Measurements from ENCODE around the gene ELP4. TPM values are rescaled to one million over a fixed set of nuclear protein-coding genes. Genes with fewer than 3 reads are reported as not detected.
"Not testable (repeated sequence)": the region's sequence is repeated elsewhere in the genome, so short reads cannot be mapped to it uniquely, and the experiment has no call there.

ELP4 gene
- total RNA-seq, 1 experiment from 2014 or later, result 17.2 TPM

DNA sequence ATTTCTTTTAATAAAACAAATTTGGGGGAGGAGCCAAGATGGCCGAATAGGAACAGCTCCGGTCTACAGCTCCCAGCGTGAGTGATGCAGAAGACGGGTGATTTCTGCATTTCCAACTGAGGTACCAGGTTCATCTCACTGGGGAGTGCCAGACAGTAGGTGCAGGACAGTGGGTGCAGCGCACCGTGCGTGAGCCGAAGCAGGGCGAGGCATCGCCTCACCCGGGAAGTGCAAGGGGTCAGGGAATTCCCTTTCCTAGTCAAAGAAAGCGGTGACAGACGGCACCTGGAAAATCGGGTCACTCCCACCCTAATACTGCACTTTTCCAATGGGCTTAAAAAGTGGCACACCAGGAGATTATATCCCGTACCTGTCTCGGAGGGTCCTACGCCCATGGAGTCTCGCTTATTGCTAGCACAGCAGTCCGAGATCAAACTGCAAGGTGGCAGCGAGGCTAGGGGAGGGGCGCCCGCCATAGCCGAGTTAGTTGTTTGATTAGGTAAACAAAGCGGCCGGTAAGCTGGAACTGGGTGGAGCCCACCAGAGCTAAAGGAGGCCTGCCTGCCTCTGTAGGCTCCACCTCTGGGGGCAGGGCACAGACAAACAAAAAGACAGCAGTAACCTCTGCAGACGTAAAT lies 231.3 kb downstream of the ELP4 start:
- CTCF ChIA-PET; intact Hi-C loops (cut with micrococcal nuclease; ENCODE audit: unreplicated experiment); H3K36me3 ChIP-seq (ENCODE audit: control insufficient read depth, insufficient read depth, low read length); POLR2A ChIA-PET; BruUV-seq (replicated peaks); H3K27ac ChIP-seq (ENCODE audit: low read length); DNase-seq (ENCODE audit: low read depth, low spot score); H3K27me3 ChIP-seq (ENCODE audit: control insufficient read depth, insufficient read depth, low read length); in situ Hi-C loops (cut with HindIII; ENCODE audit: low pct_unique_long_range_greater_than_20kb, low sequenced_read_pairs); H3K9me3 ChIP-seq (ENCODE audit: control insufficient read depth, insufficient read depth, low read depth, low read length); H3K4me1 ChIP-seq (ENCODE audit: control insufficient read depth, insufficient read depth, low read length); H3K4me3 ChIP-seq (ENCODE audit: low read depth in 2 of 2, low read length in 2 of 2); ATAC-seq: not testable (repeated sequence)

DNA sequence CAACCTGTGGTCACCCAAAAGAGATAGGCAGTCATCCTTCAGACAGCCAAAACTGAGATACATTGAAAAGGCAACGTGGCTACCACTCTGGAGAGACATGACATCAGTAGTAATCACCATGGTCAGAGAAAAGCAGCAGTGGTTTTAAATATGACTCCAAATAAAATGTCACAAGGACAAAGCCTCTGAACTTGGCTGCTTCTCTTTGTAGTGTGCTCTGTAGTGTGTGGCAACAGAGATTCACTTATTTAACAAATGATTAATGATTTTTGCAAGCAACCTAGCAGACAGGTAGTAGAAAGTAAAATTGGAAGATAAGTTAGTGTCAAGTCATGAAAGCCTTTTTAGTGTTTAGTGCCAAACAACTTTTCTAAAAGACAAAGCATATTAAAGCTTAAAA lies 238.0 kb downstream of the ELP4 start:
- BruUV-seq (replicated peaks), result no TSS peak
- Histone ChIP-seq H3K4me3 (ENCODE audit: low read depth in 2 of 2, low read length in 2 of 2) (no peak overlapping the region), H3K9me3 (ENCODE audit: control insufficient read depth, insufficient read depth, low read depth, low read length) (no peaks in the 10 kb centered on the region), H3K4me1 (ENCODE audit: control insufficient read depth, insufficient read depth, low read length) (no peaks in the 10 kb centered on the region), H3K27ac (ENCODE audit: low read length) (no peak overlapping the region), H3K27me3 (ENCODE audit: control insufficient read depth, insufficient read depth, low read length) (no peaks in the 10 kb centered on the region), H3K36me3 (ENCODE audit: control insufficient read depth, insufficient read depth, low read length) (no peaks in the 10 kb centered on the region)
- TF ChIP-seq, protein P1, sequence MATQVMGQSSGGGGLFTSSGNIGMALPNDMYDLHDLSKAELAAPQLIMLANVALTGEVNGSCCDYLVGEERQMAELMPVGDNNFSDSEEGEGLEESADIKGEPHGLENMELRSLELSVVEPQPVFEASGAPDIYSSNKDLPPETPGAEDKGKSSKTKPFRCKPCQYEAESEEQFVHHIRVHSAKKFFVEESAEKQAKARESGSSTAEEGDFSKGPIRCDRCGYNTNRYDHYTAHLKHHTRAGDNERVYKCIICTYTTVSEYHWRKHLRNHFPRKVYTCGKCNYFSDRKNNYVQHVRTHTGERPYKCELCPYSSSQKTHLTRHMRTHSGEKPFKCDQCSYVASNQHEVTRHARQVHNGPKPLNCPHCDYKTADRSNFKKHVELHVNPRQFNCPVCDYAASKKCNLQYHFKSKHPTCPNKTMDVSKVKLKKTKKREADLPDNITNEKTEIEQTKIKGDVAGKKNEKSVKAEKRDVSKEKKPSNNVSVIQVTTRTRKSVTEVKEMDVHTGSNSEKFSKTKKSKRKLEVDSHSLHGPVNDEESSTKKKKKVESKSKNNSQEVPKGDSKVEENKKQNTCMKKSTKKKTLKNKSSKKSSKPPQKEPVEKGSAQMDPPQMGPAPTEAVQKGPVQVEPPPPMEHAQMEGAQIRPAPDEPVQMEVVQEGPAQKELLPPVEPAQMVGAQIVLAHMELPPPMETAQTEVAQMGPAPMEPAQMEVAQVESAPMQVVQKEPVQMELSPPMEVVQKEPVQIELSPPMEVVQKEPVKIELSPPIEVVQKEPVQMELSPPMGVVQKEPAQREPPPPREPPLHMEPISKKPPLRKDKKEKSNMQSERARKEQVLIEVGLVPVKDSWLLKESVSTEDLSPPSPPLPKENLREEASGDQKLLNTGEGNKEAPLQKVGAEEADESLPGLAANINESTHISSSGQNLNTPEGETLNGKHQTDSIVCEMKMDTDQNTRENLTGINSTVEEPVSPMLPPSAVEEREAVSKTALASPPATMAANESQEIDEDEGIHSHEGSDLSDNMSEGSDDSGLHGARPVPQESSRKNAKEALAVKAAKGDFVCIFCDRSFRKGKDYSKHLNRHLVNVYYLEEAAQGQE (IDR thresholded peaks at IDR 0.05; ENCODE audit: insufficient read depth in 1 of 2, low read depth in 2 of 2, low read length in 1 of 2), result no peak
- TF ChIP-seq POLR2AphosphoS5 (IDR thresholded peaks at IDR 0.05; ENCODE audit: low read depth, low read length) (no peak), SIN3A (IDR thresholded peaks at IDR 0.05; ENCODE audit: borderline replicate concordance, insufficient read depth, low read depth, low read length) (no peak), TCF7L2 (IDR thresholded peaks at IDR 0.05; ENCODE audit: low read depth, low read length) (no peak)
- intact Hi-C loops (cut with micrococcal nuclease; ENCODE audit: unreplicated experiment) (no loop called here), in situ Hi-C loops (cut with HindIII; ENCODE audit: low pct_unique_long_range_greater_than_20kb, low sequenced_read_pairs) (no loop called here)
- ATAC-seq (no peak), DNase-seq (ENCODE audit: low read depth, low spot score) (no peak)
- POLR2A ChIA-PET, result no interaction called here
- CTCF ChIA-PET, result no interaction called here

DNA sequence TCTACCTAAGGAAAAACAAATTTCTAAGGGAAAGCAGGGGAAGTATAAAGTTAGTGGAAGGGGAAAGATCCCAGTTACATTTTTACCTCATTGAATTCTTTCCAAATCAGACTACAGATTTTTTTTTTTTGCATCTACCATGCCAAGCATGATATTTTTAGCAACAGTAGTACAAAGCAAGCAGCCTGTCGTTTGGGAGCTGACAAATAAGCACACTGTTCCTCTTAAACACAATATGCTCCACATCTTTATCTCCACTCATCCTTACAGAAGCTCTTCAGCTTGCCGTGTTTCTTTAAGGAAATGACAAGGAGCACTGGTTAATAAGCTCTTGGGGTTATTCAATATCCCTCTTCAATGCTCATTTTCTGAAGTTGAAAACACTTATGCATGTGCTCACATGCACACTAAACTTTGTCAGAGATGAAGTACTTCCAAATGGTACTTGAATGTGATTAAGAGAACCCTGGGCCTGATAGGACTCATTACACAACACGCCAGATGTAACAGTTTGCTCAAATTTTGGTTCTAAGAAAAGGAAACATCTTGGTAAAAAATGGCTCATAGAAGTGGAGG lies 247.8 kb downstream of the ELP4 start:
- ChIA-PET POLR2A (interaction anchor here (0.6 kb wide), 1 partner anchor 11 kb away, joined by 3 read pairs; no protein-coding TSS in a partner anchor), CTCF (no interaction called here)
- DNase-seq (ENCODE audit: low read depth, low spot score) (no peak), ATAC-seq (no peak)
- Histone ChIP-seq H3K36me3 (ENCODE audit: control insufficient read depth, insufficient read depth, low read length) (no peaks in the 10 kb centered on the region), H3K27ac (ENCODE audit: low read length) (no peak overlapping the region), H3K27me3 (ENCODE audit: control insufficient read depth, insufficient read depth, low read length) (no peaks in the 10 kb centered on the region), H3K4me1 (ENCODE audit: control insufficient read depth, insufficient read depth, low read length) (no peaks in the 10 kb centered on the region), H3K4me3 (ENCODE audit: low read depth in 2 of 2, low read length in 2 of 2) (no peak overlapping the region), H3K9me3 (ENCODE audit: control insufficient read depth, insufficient read depth, low read depth, low read length) (no peaks in the 10 kb centered on the region)
- intact Hi-C loops (cut with micrococcal nuclease; ENCODE audit: unreplicated experiment), result no loop called here
- TF ChIP-seq POLR2AphosphoS5 (IDR thresholded peaks at IDR 0.05; ENCODE audit: low read depth, low read length), result no peak
- TF ChIP-seq, protein P2, sequence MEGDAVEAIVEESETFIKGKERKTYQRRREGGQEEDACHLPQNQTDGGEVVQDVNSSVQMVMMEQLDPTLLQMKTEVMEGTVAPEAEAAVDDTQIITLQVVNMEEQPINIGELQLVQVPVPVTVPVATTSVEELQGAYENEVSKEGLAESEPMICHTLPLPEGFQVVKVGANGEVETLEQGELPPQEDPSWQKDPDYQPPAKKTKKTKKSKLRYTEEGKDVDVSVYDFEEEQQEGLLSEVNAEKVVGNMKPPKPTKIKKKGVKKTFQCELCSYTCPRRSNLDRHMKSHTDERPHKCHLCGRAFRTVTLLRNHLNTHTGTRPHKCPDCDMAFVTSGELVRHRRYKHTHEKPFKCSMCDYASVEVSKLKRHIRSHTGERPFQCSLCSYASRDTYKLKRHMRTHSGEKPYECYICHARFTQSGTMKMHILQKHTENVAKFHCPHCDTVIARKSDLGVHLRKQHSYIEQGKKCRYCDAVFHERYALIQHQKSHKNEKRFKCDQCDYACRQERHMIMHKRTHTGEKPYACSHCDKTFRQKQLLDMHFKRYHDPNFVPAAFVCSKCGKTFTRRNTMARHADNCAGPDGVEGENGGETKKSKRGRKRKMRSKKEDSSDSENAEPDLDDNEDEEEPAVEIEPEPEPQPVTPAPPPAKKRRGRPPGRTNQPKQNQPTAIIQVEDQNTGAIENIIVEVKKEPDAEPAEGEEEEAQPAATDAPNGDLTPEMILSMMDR (IDR thresholded peaks at IDR 0.05), result no peak
- no peak for TF ChIP-seq TCF7L2 (IDR thresholded peaks at IDR 0.05; ENCODE audit: low read depth, low read length)
- TF ChIP-seq SIN3A (IDR thresholded peaks at IDR 0.05; ENCODE audit: borderline replicate concordance, insufficient read depth, low read depth, low read length), result no peak
- TF ChIP-seq, protein P1 (IDR thresholded peaks at IDR 0.05; ENCODE audit: insufficient read depth in 1 of 2, low read depth in 2 of 2, low read length in 1 of 2), result no peak
- in situ Hi-C loops (cut with HindIII; ENCODE audit: low pct_unique_long_range_greater_than_20kb, low sequenced_read_pairs), result no loop called here
- no TSS peak for BruUV-seq (replicated peaks)
